ENCODE results near the gene WDFY4. TPM values are rescaled to one million over a fixed set of nuclear protein-coding genes. Genes with fewer than 3 reads are reported as not detected.

The WDFY4 gene
- total RNA-seq, 2 donors from 2014 or later, result 0.70 to 2.0 TPM

GRCh38 chr10:48703531-48704122, 19.0 kb downstream of the WDFY4 start:
- H3K4me1 ChIP-seq, result peaks cover 0 to 23% of the 10 kb centered on the region in 2 donors
- DNase-seq (ENCODE audit: low spot score), result no peak
- H3K27ac ChIP-seq, result no peak overlapping the region
- no peaks in the 10 kb centered on the region for H3K27me3 ChIP-seq
- TF ChIP-seq, protein P1, sequence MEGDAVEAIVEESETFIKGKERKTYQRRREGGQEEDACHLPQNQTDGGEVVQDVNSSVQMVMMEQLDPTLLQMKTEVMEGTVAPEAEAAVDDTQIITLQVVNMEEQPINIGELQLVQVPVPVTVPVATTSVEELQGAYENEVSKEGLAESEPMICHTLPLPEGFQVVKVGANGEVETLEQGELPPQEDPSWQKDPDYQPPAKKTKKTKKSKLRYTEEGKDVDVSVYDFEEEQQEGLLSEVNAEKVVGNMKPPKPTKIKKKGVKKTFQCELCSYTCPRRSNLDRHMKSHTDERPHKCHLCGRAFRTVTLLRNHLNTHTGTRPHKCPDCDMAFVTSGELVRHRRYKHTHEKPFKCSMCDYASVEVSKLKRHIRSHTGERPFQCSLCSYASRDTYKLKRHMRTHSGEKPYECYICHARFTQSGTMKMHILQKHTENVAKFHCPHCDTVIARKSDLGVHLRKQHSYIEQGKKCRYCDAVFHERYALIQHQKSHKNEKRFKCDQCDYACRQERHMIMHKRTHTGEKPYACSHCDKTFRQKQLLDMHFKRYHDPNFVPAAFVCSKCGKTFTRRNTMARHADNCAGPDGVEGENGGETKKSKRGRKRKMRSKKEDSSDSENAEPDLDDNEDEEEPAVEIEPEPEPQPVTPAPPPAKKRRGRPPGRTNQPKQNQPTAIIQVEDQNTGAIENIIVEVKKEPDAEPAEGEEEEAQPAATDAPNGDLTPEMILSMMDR (IDR thresholded peaks at IDR 0.05), result no peak
- no peak overlapping the region for H3K4me3 ChIP-seq
- no peaks in the 10 kb centered on the region for H3K9me3 ChIP-seq
- no peaks in the 10 kb centered on the region for H3K36me3 ChIP-seq

- H3K27me3 ChIP-seq, result no peaks in the 10 kb centered on the region
- H3K27ac ChIP-seq, result no peak overlapping the region
- peaks cover 0 to 25% of the 10 kb centered on the region in 2 donors for H3K4me1 ChIP-seq
- no peak overlapping the region for H3K4me3 ChIP-seq
- DNase-seq (ENCODE audit: low spot score), result no peak
- no peaks in the 10 kb centered on the region for H3K9me3 ChIP-seq
- H3K36me3 ChIP-seq, result no peaks in the 10 kb centered on the region
- TF ChIP-seq, protein P1 (IDR thresholded peaks at IDR 0.05), result no peak
Measured at GRCh38 chr10:48704156-48704555, 19.5 kb downstream of the WDFY4 start.

DNA sequence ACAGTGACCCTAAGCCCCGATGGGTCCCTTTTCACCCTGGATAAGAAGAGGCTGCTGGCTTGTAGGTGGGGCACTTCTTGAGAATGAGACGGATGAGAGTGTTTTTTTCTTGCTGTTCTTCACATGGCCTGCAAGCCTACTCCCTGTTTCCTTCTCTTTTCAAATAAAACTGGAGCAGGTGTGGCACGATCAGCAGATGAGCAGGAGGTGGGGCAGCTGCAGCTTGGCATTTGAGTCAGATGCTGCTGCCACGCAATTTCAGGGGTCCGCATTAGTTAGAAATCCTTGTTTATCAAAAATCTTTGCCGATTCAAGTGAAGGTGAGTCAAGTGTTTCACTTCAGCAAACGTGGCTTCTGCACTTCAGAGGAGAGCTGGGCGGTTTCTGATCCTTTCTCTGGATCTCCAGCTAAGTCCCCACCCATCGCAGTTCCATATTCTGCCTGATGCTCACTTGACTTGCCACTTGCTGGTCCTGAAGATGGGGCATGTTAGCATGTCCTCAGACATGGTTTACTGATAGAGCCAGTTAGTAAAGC, 20.8 kb downstream of the WDFY4 start:
- Histone ChIP-seq H3K4me1 (peaks cover 0 to 25% of the 10 kb centered on the region in 2 donors), H3K9me3 (no peaks in the 10 kb centered on the region), H3K36me3 (no peaks in the 10 kb centered on the region), H3K27me3 (no peaks in the 10 kb centered on the region), H3K4me3 (no peak overlapping the region), H3K27ac (no peak overlapping the region)
- TF ChIP-seq, protein P1 (IDR thresholded peaks at IDR 0.05), result no peak
- no peak for DNase-seq (ENCODE audit: low spot score)

- Histone ChIP-seq H3K27me3 (no peaks in the 10 kb centered on the region), H3K9me3 (no peaks in the 10 kb centered on the region), H3K36me3 (no peaks in the 10 kb centered on the region), H3K4me1 (peaks cover 0 to 25% of the 10 kb centered on the region in 2 donors), H3K27ac (no peak overlapping the region), H3K4me3 (no peak overlapping the region)
- TF ChIP-seq, protein P1 (IDR thresholded peaks at IDR 0.05), result no peak
- no peak for DNase-seq (ENCODE audit: low spot score)
Measured at GRCh38 chr10:48707472-48707871, 22.8 kb downstream of the WDFY4 start.

DNA sequence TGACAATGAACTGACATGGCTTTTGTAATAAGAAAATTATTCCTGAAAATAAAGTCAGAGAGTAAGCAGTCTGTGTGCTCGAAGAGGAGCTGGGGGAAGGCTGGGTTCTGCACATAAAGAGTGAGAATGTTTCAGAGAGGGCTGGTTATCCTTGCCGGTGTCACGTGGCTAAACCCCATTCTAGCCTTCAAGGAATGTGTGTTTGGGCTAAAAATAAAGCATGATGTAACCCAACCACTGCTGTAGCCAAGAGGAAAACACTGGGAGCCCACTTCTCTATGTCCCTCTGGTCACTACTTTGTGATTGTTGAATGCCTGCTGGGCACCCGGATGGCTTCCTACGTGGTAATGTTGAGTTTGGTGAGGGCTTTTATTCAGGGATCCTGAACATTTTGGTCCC, 23.5 kb downstream of the WDFY4 start:
- Histone ChIP-seq H3K9me3 (no peaks in the 10 kb centered on the region), H3K27ac (no peak overlapping the region), H3K36me3 (no peaks in the 10 kb centered on the region), H3K27me3 (no peaks in the 10 kb centered on the region), H3K4me1 (peaks cover 0 to 25% of the 10 kb centered on the region in 2 donors), H3K4me3 (no peak overlapping the region)
- DNase-seq (ENCODE audit: low spot score), result no peak
- TF ChIP-seq, protein P1 (IDR thresholded peaks at IDR 0.05), result no peak
